SK-N-SH (cell line): ENCODE measurements around the gene CYCS. TPM values are rescaled to one million over a fixed set of nuclear protein-coding genes. Genes with fewer than 3 reads are reported as not detected.
"Not testable (repeated sequence)": the region's sequence is repeated elsewhere in the genome, so short reads cannot be mapped to it uniquely, and the experiment has no call there.

Experiments used
- CTCF ChIA-PET: fragments of 300-600, 350-600 bp; formaldehyde crosslinking; extraction: SDS; loops from one replicate; lab custom pipeline; 2021; lab: Yijun Ruan, JAX
- POLR2A ChIA-PET: fragments of 350-600 bp; sonication (Branson Sonifier 250); formaldehyde crosslinking; extraction: SDS; loops from one replicate; lab custom pipeline; 2020; ENCODE audit warnings: antibody characterized with exemption, inconsistent platforms; lab: Yijun Ruan, JAX
- DNase-seq: peaks from one replicate; pipeline ENCODE4 v3.0.0; 2012
- H2AFZ ChIP-seq: fragments of 200-600 bp; sonication (generic); 2 replicates; pipeline ENCODE4 v1.8.1; 2016; ENCODE audit warnings: antibody characterized with exemption, mild to moderate bottlenecking, low read depth
- H3F3A ChIP-seq: fragments of 200-600 bp; sonication (generic); replicated peaks from 2 replicates; pipeline ENCODE3; 2016; ENCODE audit warnings: antibody characterized with exemption, mild to moderate bottlenecking; ENCODE audit not compliant: insufficient read depth
- H3K27ac ChIP-seq, 2 experiments: fragments of 200-500 bp in 1 of 2; fragments of 200-600 bp in 1 of 2; sonication (Bioruptor generic) in 1 of 2; sonication (generic), shearing (Covaris generic) in 1 of 2; 2 replicates each; pipeline versions ENCODE4 v1.5.1 to v1.6.1; 2014 to 2016; ENCODE audit warnings: low read depth in 2 of 2, inconsistent platforms in 1 of 2, low read length in 1 of 2, mild to moderate bottlenecking in 1 of 2, mixed read lengths in 1 of 2
- H3K27me3 ChIP-seq: fragments of 200-600 bp; sonication (generic), shearing (Covaris generic); 2 replicates; pipeline ENCODE4 v1.6.1; 2016; ENCODE audit warnings: mixed run types; ENCODE audit not compliant: insufficient read depth
- H3K36me3 ChIP-seq, 2 experiments: fragments of 200-500 bp in 1 of 2; fragments of 200-600 bp in 1 of 2; sonication (Bioruptor generic) in 1 of 2; sonication (generic) in 1 of 2; replicated peaks in 1 of 2; 2 replicates each; pipeline versions ENCODE3 to v1.5.1; 2014 to 2016; ENCODE audit warnings: low read length in 1 of 2, mild to moderate bottlenecking in 1 of 2; ENCODE audit not compliant: insufficient read depth in 2 of 2, control insufficient read depth in 1 of 2
- H3K4me1 ChIP-seq, 2 experiments: fragments of 200-500 bp in 1 of 2; fragments of 200-600 bp in 1 of 2; sonication (Bioruptor generic) in 1 of 2; sonication (generic), shearing (Covaris generic) in 1 of 2; 2 replicates each; pipeline versions ENCODE4 v1.5.1 to v1.6.1; 2014 to 2016; ENCODE audit warnings: low read depth in 1 of 2, low read length in 1 of 2, mixed run types in 1 of 2; ENCODE audit not compliant: insufficient read depth in 2 of 2, control insufficient read depth in 1 of 2
- H3K4me2 ChIP-seq: fragments of 200-600 bp; sonication (generic), shearing (Covaris generic); 2 replicates; pipeline ENCODE4 v1.6.1; 2017; ENCODE audit warnings: mixed run types
- H3K4me3 ChIP-seq, 2 experiments: fragments of 200-500 bp in 1 of 2; fragments of 200-600 bp in 1 of 2; sonication (Bioruptor generic) in 1 of 2; sonication (generic), shearing (Covaris generic) in 1 of 2; 2 replicates each; pipeline versions ENCODE4 v1.5.1 to v1.8.1; 2014 to 2016; ENCODE audit warnings: low read depth in 2 of 2, inconsistent platforms in 1 of 2, low read length in 1 of 2, mild to moderate bottlenecking in 1 of 2, mixed read lengths in 1 of 2, moderate library complexity in 1 of 2
- H3K79me2 ChIP-seq: fragments of 200-600 bp; sonication (generic); 2 replicates; pipeline ENCODE4 v1.8.1; 2017; ENCODE audit warnings: mild to moderate bottlenecking; ENCODE audit not compliant: insufficient read depth
- H3K9ac ChIP-seq: fragments of 200-600 bp; sonication (generic); 2 replicates; pipeline ENCODE4 v1.6.1; 2017; ENCODE audit warnings: mixed run types
- H3K9me2 ChIP-seq: fragments of 200-600 bp; sonication (generic); 2 replicates; pipeline ENCODE4 v1.6.1; 2017; ENCODE audit warnings: mixed run types
- H3K9me3 ChIP-seq: fragments of 200-600 bp; sonication (generic); 2 replicates; pipeline ENCODE4 v1.6.1; 2017; ENCODE audit warnings: mixed run types, mild to moderate bottlenecking, moderate library complexity
- H4K20me1 ChIP-seq: fragments of 200-600 bp; sonication (generic); 2 replicates; pipeline ENCODE4 v1.6.1; 2017; ENCODE audit warnings: mild to moderate bottlenecking, mixed run types; ENCODE audit not compliant: insufficient read depth
- ELF1 ChIP-seq: IDR thresholded peaks from 2 replicates; pipeline ENCODE4 v1.4.0; 2012
- JUND ChIP-seq: IDR thresholded peaks from 2 replicates; pipeline ENCODE4 v1.4.0; 2012
- MXI1 ChIP-seq: IDR thresholded peaks from 2 replicates; pipeline ENCODE4 v1.6.1; 2012; ENCODE audit warnings: mild to moderate bottlenecking, low read depth, low read length, improper control_type of control experiment
- POLR2AphosphoS5 ChIP-seq: IDR thresholded peaks from 2 replicates; pipeline ENCODE4 v1.6.1; 2012; ENCODE audit warnings: low read depth, low read length
- RAD21 ChIP-seq: IDR thresholded peaks from 2 replicates; pipeline ENCODE4 v1.6.1; 2012; ENCODE audit warnings: mild to moderate bottlenecking, low read length
- RCOR1 ChIP-seq: fragments of 150-350 bp; IDR thresholded peaks from 2 replicates; pipeline ENCODE4 v1.6.1; 2017; ENCODE audit warnings: antibody characterized with exemption, low read length
- REST ChIP-seq: IDR thresholded peaks from 2 replicates; pipeline ENCODE4 v1.6.1; 2012; ENCODE audit warnings: mild to moderate bottlenecking, low read depth, low read length, moderate library complexity
- RXRA ChIP-seq: IDR thresholded peaks from 2 replicates; pipeline ENCODE4 v1.4.0; 2012; ENCODE audit warnings: low read depth, mild to moderate bottlenecking, borderline replicate concordance
- SMC3 ChIP-seq: IDR thresholded peaks from 2 replicates; pipeline ENCODE4 v1.6.1; 2012; ENCODE audit warnings: low read depth, low read length, improper control_type of control experiment
- TCF12 ChIP-seq: IDR thresholded peaks from 2 replicates; pipeline ENCODE4 v1.4.0; 2012
- TEAD4 ChIP-seq: IDR thresholded peaks from 2 replicates; pipeline ENCODE4 v1.4.0; 2012; ENCODE audit warnings: mild to moderate bottlenecking, borderline replicate concordance; ENCODE audit not compliant: insufficient read depth
- YY1 ChIP-seq: IDR thresholded peaks from 2 replicates; pipeline ENCODE4 v1.4.0; 2012; ENCODE audit warnings: low read depth, mild to moderate bottlenecking
- whole genome bisulfite sequencing: methylation state at CpG from one replicate; pipeline ENCODE4 v1.1.6; 2017; ENCODE audit warnings: low lambda C conversion rate; 5-methylcytosine and 5-hydroxymethylcytosine counted together
- polyA plus RNA-seq, 3 experiments: library from polyadenylated mRNA; depleted of rRNA; stranded (reverse); fragments of >200 nt; gene quantifications; 2 replicates each; pipeline ENCODE4 v1.2.3, GENCODE V29; 2012
- TF ChIP-seq, protein P1 (sequence below): IDR thresholded peaks from 2 replicates; pipeline ENCODE4 v1.4.0; 2012; ENCODE audit warnings: low read depth, borderline replicate concordance
- TF ChIP-seq, protein P2 (sequence below): fragments of 200-600 bp; sonication (generic); IDR thresholded peaks from 2 replicates; pipeline ENCODE4 v1.6.1; 2017; ENCODE audit warnings: antibody characterized with exemption, mild to moderate bottlenecking, moderate library complexity
- TF ChIP-seq, protein P3 (sequence below): IDR thresholded peaks from 2 replicates; pipeline ENCODE4 v1.4.0; 2012; ENCODE audit warnings: low read depth, borderline replicate concordance

CYCS gene
- polyA plus RNA-seq, 1 of the 3 experiments (the other 2 are of a cell fraction): 22.9 TPM

GRCh38 chr7:25083201-25083600, 41.9 kb downstream of the CYCS start:
- Histone ChIP-seq H3K27ac (no peak overlapping the region), H2AFZ (no peak overlapping the region), H4K20me1 (no peaks in the 10 kb centered on the region), H3K36me3 (no peaks in the 10 kb centered on the region)
- TF ChIP-seq MXI1 (no peak), RAD21 (no peak), ELF1 (no peak), RXRA (no peak), TCF12 (no peak), SMC3 (no peak), POLR2AphosphoS5 (no peak), TEAD4 (no peak), RCOR1 (no peak), JUND (no peak), REST (no peak), YY1 (no peak)
- TF ChIP-seq, protein P1, sequence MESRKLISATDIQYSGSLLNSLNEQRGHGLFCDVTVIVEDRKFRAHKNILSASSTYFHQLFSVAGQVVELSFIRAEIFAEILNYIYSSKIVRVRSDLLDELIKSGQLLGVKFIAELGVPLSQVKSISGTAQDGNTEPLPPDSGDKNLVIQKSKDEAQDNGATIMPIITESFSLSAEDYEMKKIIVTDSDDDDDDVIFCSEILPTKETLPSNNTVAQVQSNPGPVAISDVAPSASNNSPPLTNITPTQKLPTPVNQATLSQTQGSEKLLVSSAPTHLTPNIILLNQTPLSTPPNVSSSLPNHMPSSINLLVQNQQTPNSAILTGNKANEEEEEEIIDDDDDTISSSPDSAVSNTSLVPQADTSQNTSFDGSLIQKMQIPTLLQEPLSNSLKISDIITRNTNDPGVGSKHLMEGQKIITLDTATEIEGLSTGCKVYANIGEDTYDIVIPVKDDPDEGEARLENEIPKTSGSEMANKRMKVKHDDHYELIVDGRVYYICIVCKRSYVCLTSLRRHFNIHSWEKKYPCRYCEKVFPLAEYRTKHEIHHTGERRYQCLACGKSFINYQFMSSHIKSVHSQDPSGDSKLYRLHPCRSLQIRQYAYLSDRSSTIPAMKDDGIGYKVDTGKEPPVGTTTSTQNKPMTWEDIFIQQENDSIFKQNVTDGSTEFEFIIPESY: no peak
- TF ChIP-seq, protein P2, sequence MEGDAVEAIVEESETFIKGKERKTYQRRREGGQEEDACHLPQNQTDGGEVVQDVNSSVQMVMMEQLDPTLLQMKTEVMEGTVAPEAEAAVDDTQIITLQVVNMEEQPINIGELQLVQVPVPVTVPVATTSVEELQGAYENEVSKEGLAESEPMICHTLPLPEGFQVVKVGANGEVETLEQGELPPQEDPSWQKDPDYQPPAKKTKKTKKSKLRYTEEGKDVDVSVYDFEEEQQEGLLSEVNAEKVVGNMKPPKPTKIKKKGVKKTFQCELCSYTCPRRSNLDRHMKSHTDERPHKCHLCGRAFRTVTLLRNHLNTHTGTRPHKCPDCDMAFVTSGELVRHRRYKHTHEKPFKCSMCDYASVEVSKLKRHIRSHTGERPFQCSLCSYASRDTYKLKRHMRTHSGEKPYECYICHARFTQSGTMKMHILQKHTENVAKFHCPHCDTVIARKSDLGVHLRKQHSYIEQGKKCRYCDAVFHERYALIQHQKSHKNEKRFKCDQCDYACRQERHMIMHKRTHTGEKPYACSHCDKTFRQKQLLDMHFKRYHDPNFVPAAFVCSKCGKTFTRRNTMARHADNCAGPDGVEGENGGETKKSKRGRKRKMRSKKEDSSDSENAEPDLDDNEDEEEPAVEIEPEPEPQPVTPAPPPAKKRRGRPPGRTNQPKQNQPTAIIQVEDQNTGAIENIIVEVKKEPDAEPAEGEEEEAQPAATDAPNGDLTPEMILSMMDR: no peak
- TF ChIP-seq, protein P3, sequence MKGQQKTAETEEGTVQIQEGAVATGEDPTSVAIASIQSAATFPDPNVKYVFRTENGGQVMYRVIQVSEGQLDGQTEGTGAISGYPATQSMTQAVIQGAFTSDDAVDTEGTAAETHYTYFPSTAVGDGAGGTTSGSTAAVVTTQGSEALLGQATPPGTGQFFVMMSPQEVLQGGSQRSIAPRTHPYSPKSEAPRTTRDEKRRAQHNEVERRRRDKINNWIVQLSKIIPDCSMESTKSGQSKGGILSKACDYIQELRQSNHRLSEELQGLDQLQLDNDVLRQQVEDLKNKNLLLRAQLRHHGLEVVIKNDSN: no peak
- TF ChIP-seq, all 33 proteins: peak for 0
- no peaks in the 10 kb centered on the region for H3K27me3 ChIP-seq
- WGBS: 53% methylated on average over 4 of the region's 4 CpGs
- H3K79me2 ChIP-seq: no peaks in the 10 kb centered on the region
- POLR2A ChIA-PET: no interaction called here
- H3K9me3 ChIP-seq: no peaks in the 10 kb centered on the region
- CTCF ChIA-PET: interaction anchor here (1.0 to 12.5 kb wide), 3 partner anchors 11 to 268 kb away, joined by 3 to 115 read pairs (median 7); no protein-coding TSS in a partner anchor
- no peak overlapping the region for H3K4me3 ChIP-seq
- H3F3A ChIP-seq: no peaks in the 10 kb centered on the region
- no peaks in the 10 kb centered on the region for H3K9me2 ChIP-seq
- no peak overlapping the region for H3K4me2 ChIP-seq
- no peak overlapping the region for H3K9ac ChIP-seq
- DNase-seq: no peak
- H3K4me1 ChIP-seq: peaks cover 0 to 3% of the 10 kb centered on the region in 2 experiments; a peak in 1 of 4 replicates

- H3F3A ChIP-seq, H3K36me3 ChIP-seq, POLR2A ChIA-PET, H3K4me3 ChIP-seq, H3K4me2 ChIP-seq, H2AFZ ChIP-seq, H3K4me1 ChIP-seq, H3K79me2 ChIP-seq, H3K9me2 ChIP-seq, H3K27me3 ChIP-seq, H3K9ac ChIP-seq, H3K27ac ChIP-seq, DNase-seq, H4K20me1 ChIP-seq, H3K9me3 ChIP-seq: not testable (repeated sequence)
- WGBS: 85% methylated on average over 4 of the region's 4 CpGs
- CTCF ChIA-PET: interaction anchor here (1.0 to 12.5 kb wide), 6 partner anchors 12 to 270 kb away, joined by 3 to 115 read pairs (median 7); no protein-coding TSS in a partner anchor
Observed at GRCh38 chr7:25082041-25082440, 43.0 kb downstream of the CYCS start.
